ENCODE results near the gene NOP56. TPM values are rescaled to one million over a fixed set of nuclear protein-coding genes. Genes with fewer than 3 reads are reported as not detected.

NOP56 gene
- total and polyA plus RNA-seq, 4 donors: 120 to 261 (median 214) TPM

DNA sequence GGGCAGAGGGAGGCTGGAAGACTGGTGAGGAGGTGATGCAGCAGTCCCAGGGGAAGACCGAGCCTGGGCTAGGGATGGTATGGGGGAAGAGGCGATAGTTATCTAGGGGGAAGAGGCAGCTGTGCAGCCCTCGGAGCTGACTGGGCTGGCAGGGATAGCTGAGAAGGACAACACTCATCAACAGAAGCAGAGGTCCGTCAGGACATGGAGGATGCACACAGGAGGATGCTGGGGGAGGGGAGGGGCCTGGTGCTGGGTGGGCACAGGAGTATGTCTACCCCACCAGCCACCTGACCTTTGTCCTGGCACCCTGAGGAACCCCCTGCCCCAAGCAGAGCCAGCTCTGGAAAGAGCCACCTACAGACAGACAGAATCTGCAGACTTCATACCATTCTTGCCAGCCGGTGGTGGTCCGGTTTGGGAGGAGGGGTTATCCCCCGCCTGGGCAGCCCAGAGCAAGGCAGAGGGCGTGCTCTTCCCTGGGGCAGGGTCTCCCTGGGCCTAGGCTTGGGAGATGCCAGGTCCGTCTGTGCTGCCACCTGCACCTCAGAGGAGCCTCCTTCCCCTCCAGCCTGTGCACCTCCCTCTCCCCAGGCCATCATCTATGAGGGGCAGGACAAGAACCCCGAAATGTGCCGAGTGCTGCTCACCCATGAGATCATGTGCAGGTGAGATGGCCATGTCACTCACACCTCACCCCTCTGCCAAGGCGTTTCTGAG, 55.1 kb downstream of the NOP56 start:
- WGBS (ENCODE audit: insufficient coverage): 76% methylated on average over 11 of the region's 12 CpGs
- peaks cover 37% of the 10 kb centered on the region for H3K36me3 ChIP-seq (ENCODE audit: control insufficient read depth, insufficient read depth, low read length)
- H3K9me3 ChIP-seq (ENCODE audit: control insufficient read depth, insufficient read depth, low read length): no peaks in the 10 kb centered on the region
- no peak overlapping the region for H3K4me3 ChIP-seq (ENCODE audit: low read depth, low read length)
- no peak overlapping the region for H3K27ac ChIP-seq (ENCODE audit: low read depth, low read length)
- no peaks in the 10 kb centered on the region for H3K4me1 ChIP-seq (ENCODE audit: control insufficient read depth, insufficient read depth, low read length)
- no peaks in the 10 kb centered on the region for H3K27me3 ChIP-seq (ENCODE audit: control insufficient read depth, insufficient read depth, low read length)
- DNase-seq (ENCODE audit: low read depth in 4 of 6, low spot score in 6 of 6): no peak

Small RNA genes lying within 50 kb of the gene (small RNA-seq; reads per million reads assigned to genes)
- gene SNORA51 (ENCODE audit: low replicate concordance) (not detected), gene SNORD110 (ENCODE audit: low replicate concordance) (not detected), gene SNORD56 (ENCODE audit: low replicate concordance) (not detected), gene SNORD57 (ENCODE audit: low replicate concordance) (not detected), gene SNORD86 (ENCODE audit: low replicate concordance) (not detected)

Other genes starting within 250 kb of the NOP56 start
- 100 to 1,000 TPM in 1 of 2 donors, 10 to 100 TPM in 1; 45.8 to 110 TPM for gene SNRPB, start 181.8 kb upstream of the NOP56 start, total RNA-seq
- 10 to 100 TPM; 77.0 to 87.2 TPM for gene SNRPB, start 181.8 kb upstream of the NOP56 start, polyA plus RNA-seq (ENCODE audit: insufficient read length in 2 of 2)
- 10 to 100 TPM; 11.5 to 11.9 TPM for gene ZNF343, start 143.7 kb upstream of the NOP56 start, total RNA-seq
- 10 to 100 TPM; 10.1 to 10.8 TPM for gene ZNF343, start 143.7 kb upstream of the NOP56 start, polyA plus RNA-seq (ENCODE audit: insufficient read length in 2 of 2)
- 1 to 10 TPM in 1 of 2 donors, under 1 TPM in 1; 0.94 to 1.2 TPM for gene TMC2, start 116.1 kb upstream of the NOP56 start, total RNA-seq
- 1 to 10 TPM; 3.5 to 6.3 TPM for gene TMC2, start 116.1 kb upstream of the NOP56 start, polyA plus RNA-seq (ENCODE audit: insufficient read length in 2 of 2)
- 100 to 1,000 TPM in 1 of 2 donors, 10 to 100 TPM in 1; 78.7 to 105 TPM for gene IDH3B, start 11.6 kb downstream of the NOP56 start, total RNA-seq
- 100 to 1,000 TPM; 119 to 130 TPM for gene IDH3B, start 11.6 kb downstream of the NOP56 start, polyA plus RNA-seq (ENCODE audit: insufficient read length in 2 of 2)
- gene EBF4, start 40.1 kb downstream of the NOP56 start, total RNA-seq: 10 to 100 TPM; 10.2 to 17.4 TPM
- gene EBF4, start 40.1 kb downstream of the NOP56 start, polyA plus RNA-seq (ENCODE audit: insufficient read length in 2 of 2): 10 to 100 TPM; 86.4 to 91.0 TPM
- 100 to 1,000 TPM in 1 of 2 donors, 10 to 100 TPM in 1; 37.1 to 163 TPM for gene CPXM1, start 148.0 kb downstream of the NOP56 start, total RNA-seq
- 10 to 100 TPM; 55.9 to 84.9 TPM for gene CPXM1, start 148.0 kb downstream of the NOP56 start, polyA plus RNA-seq (ENCODE audit: insufficient read length in 2 of 2)
- not detected for gene C20orf141, start 162.4 kb downstream of the NOP56 start, total RNA-seq
- gene C20orf141, start 162.4 kb downstream of the NOP56 start, polyA plus RNA-seq (ENCODE audit: insufficient read length in 2 of 2): not detected
- not detected for gene TMEM239, start 163.7 kb downstream of the NOP56 start, total RNA-seq
- not detected for gene TMEM239, start 163.7 kb downstream of the NOP56 start, polyA plus RNA-seq (ENCODE audit: insufficient read length in 2 of 2)
- gene PCED1A, start 188.0 kb downstream of the NOP56 start, total RNA-seq: 10 to 100 TPM; 15.7 to 46.7 TPM
- gene PCED1A, start 188.0 kb downstream of the NOP56 start, polyA plus RNA-seq (ENCODE audit: insufficient read length in 2 of 2): 10 to 100 TPM; 57.9 to 64.9 TPM
- 10 to 100 TPM; 35.3 to 57.0 TPM for gene VPS16, start 188.1 kb downstream of the NOP56 start, total RNA-seq
- 10 to 100 TPM; 65.5 to 71.6 TPM for gene VPS16, start 188.1 kb downstream of the NOP56 start, polyA plus RNA-seq (ENCODE audit: insufficient read length in 2 of 2)
- gene PTPRA, start 220.8 kb downstream of the NOP56 start, total RNA-seq: 100 to 1,000 TPM; 113 to 171 TPM
- 100 to 1,000 TPM; 160 to 182 TPM for gene PTPRA, start 220.8 kb downstream of the NOP56 start, polyA plus RNA-seq (ENCODE audit: insufficient read length in 2 of 2)